Astrocyte of the spinal cord (primary cell): ENCODE measurements around the gene MCU.
"Not testable (repeated sequence)": the region's sequence is repeated elsewhere in the genome, so short reads cannot be mapped to it uniquely, and the experiment has no call there.

ENCODE experiments used
- DNase-seq: peaks from one replicate; pipeline ENCODE4 v3.0.0; 2011; ENCODE audit warnings: low read depth, low spot score
- H3K4me3 ChIP-seq: 2 replicates; pipeline ENCODE4 v1.5.1; 2011; ENCODE audit warnings: low read depth, mild to moderate bottlenecking, low read length, moderate library complexity
- CTCF ChIP-seq: IDR thresholded peaks from 2 replicates; pipeline ENCODE4 v1.5.1; 2012; ENCODE audit warnings: low read depth, mild to moderate bottlenecking, low read length, inconsistent platforms
- in situ Hi-C: cut with HindIII; loops from 2 replicates; pipeline ENCODE4 v1.10.0; 2017; ENCODE audit warnings: low sequenced_read_pairs

Gene MCU

GRCh38 chr10:72756674-72757385, 64.9 kb downstream of the MCU start:
- in situ Hi-C loops = no loop called here
- DNase-seq = peak; percentile 61

GRCh38 chr10:72757732-72758131, 65.8 kb downstream of the MCU start:
- no peak for TF ChIP-seq CTCF
- in situ Hi-C loops = no loop called here
- DNase-seq = no peak
- no peak overlapping the region for H3K4me3 ChIP-seq

More at GRCh38 chr10:72756674-72757385, 64.9 kb downstream of the MCU start:
- TF ChIP-seq CTCF = no peak
- H3K4me3 ChIP-seq = no peak overlapping the region

- H3K4me3 ChIP-seq, DNase-seq, in situ Hi-C loops: not testable (repeated sequence)
These were observed 67.0 kb downstream of the MCU start for GRCh38 chr10:72758930-72759329.

DNA sequence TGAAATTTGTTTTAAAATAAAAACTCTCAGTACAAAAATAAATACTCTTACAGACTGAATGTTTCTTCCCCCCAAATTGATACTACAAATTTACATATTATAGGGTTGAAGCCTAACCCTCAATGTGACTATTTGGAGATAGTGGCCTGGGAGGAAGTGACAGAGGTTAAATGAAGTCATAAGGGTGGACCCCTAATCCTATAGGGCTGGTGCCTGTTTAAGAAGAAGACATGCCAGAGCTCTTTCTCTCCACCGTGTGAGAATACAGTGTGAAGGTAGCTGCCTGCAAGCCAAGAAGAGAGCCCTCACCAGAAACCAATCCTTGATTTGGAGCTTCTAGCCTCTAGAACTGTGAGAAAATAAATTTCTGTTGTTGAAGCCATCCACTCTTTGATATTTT, 67.6 kb downstream of the MCU start:
- TF ChIP-seq CTCF = no peak
- H3K4me3 ChIP-seq = no peak overlapping the region
- in situ Hi-C loops = no loop called here
- DNase-seq = no peak

DNA sequence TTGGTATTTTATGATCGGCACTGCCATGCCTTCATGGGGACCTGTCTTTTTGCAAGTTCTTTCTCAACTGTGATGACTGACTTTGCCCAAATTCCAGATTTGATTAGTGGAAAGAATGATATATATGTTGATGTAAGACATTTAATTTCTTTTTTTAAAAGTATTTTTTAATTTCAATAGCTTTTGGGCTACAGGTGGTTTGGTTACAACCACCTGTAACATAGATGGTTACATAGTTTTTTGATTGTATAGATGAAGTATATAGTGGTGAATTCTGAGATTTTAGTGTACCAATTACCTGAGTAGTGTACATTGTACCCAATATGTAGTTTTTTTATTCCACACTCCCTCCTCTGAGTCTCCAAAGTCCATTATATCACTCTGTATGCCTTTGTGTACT, 69.6 kb downstream of the MCU start:
- TF ChIP-seq CTCF = no peak
- DNase-seq = no peak
- in situ Hi-C loops = no loop called here
- no peak overlapping the region for H3K4me3 ChIP-seq

DNA sequence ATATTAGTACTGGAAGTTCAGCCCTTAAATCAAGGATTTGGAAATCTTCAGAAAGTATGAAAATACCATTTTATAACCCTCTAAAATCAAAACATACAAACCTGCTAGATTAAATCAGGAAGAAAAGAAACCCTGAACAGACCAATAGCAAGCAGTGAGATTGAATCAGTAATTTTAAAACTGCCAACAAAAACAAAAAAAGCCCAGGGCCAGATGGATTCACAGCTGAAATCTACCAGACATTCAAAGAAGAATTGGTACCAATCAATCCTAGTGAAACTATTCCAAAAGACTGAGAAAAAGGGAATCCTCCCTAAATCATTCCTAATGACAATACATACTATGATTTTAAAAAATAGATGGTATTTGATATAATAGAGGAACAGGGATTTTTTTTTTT, 70.1 kb downstream of the MCU start:
- DNase-seq = peak; percentile 32
- in situ Hi-C loops = no loop called here
- no peak for TF ChIP-seq CTCF
- H3K4me3 ChIP-seq = no peak overlapping the region

DNA sequence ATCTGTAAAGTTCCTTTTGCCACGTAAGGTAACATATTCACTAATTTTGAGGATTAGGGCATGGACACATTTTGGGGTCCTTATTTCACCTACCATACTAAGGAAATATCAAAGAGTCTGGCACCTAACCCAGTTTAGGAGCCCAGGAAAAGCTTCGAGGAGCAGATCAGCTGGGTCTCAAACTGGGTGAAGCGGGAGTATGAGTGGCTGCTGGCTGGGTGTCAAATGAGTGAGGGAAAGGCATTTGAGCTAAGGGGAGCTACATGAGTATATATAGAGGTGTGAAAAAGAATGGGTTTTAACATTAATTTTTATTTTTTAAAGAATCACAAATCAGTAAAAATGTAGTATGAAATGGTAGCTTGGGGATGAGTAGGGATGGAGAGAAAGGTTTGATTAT, 71.3 kb downstream of the MCU start:
- TF ChIP-seq CTCF = no peak
- in situ Hi-C loops = no loop called here
- H3K4me3 ChIP-seq = no peak overlapping the region
- DNase-seq = no peak
